GM19351 (cell line): ENCODE data around the gene VEGFC.

Experiments
- ATAC-seq: cut with Tn5 transposase; IDR thresholded peaks from one replicate; pipeline ENCODE4 v1.9.1; 2021; ENCODE audit warnings: mild to moderate bottlenecking, moderate library complexity; ENCODE audit not compliant: unreplicated experiment

VEGFC gene

GRCh38 chr4:176799653-176800052 lies 6.9 kb upstream of the VEGFC start:
- no peak for ATAC-seq

- ATAC-seq, result no peak
Observed at GRCh38 chr4:176798540-176798939, 5.8 kb upstream of the VEGFC start.

DNA sequence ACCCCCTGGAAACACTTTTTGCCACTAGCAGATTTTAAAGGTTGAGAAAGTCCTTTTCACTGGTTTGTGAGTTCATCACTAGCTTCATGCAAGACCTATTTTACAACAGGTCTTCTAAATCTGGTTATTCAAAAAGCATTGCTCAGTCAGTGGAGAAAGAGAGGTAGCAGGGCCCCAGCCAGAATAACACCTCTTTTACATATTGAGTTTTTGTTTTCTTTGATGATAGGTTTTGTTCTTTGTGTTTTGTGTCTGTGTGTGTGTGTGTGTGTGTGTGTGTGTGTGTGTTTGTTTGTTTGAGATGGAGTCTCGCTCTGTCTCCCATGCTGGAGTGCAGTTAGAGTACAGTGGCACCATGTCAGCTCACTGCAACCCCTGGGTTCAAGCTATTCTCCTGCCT lies 2.7 kb upstream of the VEGFC start:
- no peak for ATAC-seq

DNA sequence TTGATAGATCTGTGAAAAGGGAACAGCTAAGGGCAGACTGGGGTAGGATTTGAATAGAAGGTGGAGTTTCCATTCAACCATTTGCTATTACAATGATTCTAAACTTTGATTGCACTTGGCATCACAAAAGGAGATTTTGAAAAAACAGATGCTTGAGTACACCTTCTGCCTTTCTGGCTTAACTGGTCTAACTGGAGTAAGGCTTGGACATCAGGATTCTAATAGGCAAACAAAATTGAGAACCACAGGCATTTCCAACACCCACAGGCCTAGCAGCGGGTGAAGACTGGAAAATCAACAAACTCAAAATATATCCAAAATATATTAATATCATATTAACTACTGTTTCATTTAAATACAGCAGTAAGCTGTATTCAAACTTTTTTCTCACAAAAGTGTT lies 1.9 kb upstream of the VEGFC start:
- ATAC-seq, result no peak

DNA sequence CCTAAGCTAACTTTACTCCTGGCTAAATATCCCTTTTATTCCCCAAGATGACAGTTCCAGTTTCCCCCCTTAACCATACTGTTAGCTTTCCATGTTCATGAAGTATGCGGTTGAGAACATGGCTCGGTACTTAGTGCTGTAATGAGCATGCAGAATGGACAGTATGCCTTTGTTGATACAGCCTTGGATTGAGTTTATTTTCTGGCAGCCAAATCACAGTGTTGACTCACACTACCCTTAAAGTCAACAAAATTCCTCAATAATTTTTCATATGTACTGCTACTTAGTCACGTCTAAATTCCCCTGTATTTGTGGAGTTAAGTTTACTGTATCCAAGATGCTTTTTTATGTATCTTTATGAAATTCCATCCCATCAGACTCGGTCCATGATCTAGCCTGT lies 1.4 kb upstream of the VEGFC start:
- no peak for ATAC-seq

DNA sequence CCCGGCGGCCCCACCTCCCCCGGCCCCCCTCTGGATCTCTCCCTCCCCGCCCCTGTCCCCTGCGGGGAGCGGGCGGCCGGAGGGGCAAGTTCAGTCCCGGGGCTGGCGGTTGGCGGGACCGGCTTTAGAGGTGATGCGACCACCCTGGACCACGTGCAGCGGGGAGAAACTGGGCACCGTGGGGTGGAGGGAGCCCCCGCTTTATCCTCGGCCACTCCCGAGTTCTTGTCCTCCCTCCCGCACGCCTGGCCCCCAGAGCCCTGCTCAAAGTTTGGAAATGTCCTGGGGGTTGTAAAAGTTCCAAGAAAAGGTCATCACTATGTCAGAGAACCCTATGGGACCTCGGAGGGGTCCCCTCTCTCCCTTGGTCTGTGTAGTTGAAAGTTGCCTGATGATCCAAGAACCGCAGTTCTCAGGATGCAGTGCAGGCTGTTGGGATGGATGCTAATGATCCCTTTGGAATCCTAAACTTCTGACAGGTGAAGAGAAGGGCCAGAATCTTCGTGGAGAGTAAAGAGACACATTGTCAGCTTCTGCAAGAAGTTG lies 411 bp upstream of the VEGFC start:
- no peak for ATAC-seq

DNA sequence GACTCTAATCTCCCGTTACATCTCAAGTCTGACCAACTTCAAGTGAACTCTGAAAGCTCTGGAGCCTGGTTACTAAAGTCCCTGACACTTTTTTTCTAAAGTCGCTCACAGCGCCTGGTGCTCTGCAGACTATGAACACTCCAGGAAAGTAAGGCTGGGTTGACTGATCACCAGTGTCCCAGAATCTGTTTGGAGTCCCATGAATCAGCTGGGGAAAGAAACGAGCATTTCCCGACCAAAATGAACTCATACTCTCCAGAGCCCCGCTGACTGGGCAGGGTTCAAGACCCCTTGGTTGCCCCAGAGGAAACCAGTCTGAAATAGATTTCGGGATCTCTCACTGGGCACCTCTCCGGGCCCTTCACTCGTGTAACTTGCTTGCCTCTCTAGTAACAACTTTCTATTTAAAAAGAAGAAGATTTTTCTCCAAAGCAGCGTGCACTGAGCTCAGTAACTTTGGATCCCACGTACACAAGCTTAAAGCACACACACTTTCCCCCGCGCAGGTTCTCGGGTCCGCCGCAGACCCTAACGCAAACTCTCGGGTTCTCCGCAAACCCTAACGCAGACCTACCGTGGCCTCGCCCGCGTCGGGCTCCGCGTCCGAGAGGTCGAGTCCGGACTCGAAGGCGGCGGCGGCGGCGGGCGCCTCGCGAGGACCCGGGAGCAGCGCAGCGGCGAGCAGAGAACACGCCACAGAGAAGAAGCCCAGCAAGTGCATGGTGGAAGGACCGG lies 964 bp downstream of the VEGFC start:
- no peak for ATAC-seq

GRCh38 chr4:176790398-176790797 lies 2.3 kb downstream of the VEGFC start:
- no peak for ATAC-seq

DNA sequence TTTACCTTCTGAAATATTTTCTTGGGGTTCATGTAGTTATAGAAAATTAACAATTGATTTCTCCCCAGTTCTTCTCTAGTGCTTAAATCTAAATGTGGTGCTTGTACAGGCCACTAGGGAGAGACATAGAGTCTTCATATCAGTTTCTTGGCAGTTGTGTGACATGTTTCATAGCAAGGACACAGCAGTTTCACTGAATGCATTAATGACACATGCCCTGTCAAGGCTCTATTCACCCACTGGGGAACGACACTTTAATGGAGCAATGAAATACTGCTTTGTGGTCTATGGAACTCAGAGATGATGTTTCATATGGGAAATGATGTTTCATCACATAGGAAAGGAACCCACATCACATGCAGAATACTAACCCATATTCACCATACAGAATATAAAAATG lies 2.8 kb downstream of the VEGFC start:
- peak; percentile 61 for ATAC-seq

DNA sequence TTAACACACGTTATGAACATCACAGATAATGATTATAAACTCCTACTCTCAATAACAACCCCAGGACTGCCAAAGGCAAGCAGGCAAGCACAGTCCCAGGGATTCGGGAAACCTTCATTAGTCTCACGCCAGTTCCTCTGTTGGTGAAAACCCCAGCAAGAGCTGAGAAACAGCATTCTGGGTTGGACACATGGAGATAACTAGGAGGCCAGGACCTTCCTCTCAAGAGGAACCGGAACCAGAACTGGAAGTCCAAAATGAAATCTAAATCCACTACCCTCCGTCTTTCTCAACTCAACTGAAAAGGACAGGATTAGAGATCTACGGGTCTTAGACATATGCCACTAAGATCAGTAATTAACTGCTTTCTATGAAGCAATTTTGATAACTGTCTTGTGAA lies 3.8 kb downstream of the VEGFC start:
- no peak for ATAC-seq

- ATAC-seq, result no peak
Observed at GRCh38 chr4:176788248-176788647, 4.5 kb downstream of the VEGFC start.

- no peak for ATAC-seq
Observed at GRCh38 chr4:176784816-176785215, 7.9 kb downstream of the VEGFC start.

DNA sequence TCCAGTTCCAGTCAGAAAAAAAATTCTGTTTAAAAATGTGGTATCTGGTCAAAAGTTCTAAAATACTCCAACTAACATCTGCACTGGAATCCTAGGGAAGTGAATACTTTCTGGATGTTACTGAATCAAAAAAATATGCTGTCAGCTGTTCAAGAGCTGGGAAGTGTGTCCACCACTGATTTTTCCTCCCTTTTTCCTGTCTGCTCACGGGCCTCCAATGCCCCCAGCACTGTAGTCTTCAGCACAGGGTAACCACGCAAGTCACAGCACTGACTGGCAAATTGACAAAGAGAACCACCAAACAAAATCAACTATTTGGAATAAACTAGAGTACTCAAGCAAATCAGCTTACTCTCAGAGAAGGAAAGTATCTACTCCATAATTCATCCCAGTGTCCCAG lies 9.9 kb downstream of the VEGFC start:
- ATAC-seq, result no peak

DNA sequence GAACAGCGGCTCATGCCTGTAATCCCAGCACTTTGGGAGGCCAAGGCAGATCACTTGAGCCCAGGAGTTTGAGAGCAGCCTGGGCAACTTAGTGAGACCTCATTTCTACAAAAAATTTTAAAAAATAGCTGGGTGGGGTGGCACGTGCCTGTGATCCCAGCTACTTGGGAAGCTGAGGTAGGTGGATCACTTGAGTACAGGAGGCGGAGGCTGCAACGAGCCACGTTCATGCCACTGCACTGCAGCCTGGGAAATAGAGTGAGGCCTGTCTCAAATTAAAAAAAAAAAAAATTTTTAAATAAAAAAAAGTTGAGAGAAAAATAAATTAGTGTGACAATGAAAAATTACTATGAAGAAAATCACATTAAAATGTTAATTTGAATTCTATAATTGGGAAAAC lies 10.5 kb downstream of the VEGFC start:
- no peak for ATAC-seq

DNA sequence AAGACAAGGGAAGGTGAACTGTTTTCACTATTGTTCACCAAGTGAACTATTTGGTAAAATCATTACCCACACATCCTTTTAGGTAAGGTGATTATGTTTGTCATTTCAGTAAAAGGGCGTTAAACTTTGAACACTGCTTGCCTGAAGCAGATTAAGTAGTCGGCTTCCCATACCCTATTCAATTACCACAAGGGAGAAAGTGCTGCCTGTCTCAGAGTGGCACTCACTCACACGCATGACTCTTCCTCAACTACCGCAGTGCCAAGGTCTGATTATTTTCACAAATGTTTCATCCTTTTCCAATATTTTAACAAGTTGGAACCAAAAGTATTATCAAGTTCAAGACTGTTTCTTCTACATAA lies 11.0 kb downstream of the VEGFC start:
- ATAC-seq, result no peak

DNA sequence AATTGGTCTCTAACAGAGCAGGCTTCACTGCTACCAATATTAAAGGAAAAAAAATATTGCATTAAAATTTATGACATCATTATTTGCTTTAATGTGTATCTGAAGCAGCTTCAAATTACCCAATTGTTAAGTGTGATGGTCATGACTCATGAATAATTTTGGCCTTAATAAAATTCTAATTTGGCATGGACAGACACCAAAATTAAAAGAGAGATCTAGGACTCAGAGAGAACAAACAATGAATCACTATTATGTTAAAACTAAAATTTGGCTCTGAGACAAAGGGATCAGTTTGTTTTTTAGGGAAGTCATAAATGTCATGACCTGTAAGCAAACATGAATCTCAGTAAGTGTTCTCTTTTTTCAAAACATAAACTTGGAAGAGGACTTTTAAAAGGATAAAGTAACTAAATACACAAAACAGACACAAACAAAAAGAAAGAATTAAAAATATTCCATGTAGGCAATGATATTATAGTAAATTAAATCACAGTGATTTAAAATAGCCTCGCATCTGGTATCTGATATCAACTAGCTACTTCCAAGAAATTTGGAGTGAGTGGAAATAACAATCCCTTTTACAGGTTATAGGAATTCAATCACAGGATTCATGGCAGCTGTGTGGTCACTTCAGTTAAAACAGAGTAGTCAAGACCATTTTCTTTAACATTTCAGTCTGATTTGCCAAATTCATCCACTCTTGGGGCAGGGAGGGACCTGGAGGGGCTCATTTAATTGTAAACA lies 11.6 kb downstream of the VEGFC start:
- no peak for ATAC-seq

GRCh38 chr4:176779421-176779820 lies 13.3 kb downstream of the VEGFC start:
- no peak for ATAC-seq

DNA sequence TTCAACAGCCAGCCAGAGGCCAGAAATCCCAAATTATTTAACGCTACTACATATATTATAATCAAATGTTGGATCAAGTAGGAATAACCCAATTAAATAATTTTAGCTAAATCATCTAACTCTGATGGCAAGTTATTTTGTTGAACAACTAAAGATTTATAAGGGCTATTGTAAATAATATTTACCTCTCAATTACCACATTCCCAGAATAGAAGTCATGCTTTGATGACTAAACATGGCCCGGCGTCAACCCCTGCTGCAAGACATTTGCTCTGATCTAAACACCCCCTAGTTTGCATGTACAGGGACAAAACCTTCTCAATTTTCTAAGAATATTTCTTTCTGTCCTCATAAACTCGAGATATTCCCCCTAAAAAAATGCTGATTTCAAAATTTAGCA lies 14.2 kb downstream of the VEGFC start:
- ATAC-seq, result no peak

DNA sequence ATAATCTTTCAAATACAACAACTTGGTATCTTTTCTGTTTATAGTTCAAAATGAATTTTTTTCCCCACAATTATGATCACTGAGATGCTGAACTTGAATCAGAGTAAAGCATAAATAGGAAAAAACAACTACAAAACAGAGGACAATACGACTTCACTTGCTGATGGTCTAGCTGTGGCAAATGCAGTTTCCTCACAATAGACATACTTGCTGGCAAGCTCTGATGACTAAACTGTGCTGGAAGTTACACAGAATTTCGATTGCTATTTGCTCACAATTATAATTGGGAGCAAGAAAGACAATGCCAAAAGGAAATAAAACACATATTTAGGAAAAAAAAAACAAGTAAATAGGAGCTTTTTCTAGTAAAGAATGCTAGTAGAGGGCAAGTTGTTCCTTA lies 14.7 kb downstream of the VEGFC start:
- no peak for ATAC-seq

DNA sequence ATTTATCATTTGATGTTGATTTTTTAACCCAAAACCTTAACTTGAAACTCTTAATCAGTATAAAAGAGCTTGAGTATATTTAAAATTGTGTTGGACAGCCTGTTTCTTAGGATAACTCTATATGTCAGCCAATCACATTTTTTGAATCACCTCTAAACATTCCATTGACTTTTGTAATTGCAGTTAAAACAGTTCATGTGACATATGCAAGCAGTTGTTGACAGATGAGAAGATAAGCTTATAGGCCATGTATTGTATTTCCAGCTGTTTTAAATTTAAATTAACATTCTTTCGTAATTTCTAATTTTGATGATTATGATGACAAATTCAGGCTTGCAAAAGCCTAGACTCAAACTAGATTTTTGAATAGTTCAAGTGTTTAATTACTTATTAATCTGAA lies 17.4 kb downstream of the VEGFC start:
- ATAC-seq, result no peak

DNA sequence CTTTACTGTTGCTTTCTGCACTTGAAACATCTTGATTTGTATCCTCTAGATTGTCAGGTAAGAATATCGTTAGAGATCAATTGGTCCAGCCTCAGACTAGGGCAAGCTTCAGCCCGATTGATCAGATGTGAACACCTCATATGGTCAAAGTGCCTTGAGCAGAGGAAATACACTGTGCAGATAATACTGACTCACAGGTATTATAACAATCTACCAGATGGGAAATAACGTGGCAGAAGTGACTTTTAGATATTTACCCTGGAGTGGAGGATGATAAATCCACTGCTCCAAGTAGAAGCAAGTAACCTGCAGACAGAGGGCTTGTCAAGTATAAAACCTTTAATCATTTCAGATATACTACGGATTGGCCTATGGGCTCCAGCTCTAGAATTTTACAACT lies 17.9 kb downstream of the VEGFC start:
- ATAC-seq, result no peak

DNA sequence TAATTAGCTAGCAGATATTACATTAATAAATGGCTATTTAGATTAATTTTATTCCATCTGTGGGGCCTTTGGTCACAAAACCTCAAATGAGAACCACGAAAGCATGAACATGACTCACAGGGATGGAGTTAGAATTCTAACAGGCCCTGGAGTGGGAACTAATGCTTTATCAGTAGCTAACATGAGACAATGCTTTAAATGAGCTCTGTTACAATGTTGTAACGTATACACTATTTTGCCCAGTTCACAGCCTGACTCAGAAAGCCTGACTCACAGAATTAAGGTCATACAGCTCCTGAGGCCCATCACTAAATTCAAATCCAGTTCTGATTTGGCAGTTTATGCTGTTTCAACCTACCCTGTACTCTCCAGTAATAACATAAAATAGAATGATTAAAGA lies 23.2 kb downstream of the VEGFC start:
- ATAC-seq, result no peak
